Hepatocyte (in vitro differentiated cells): ENCODE results near the gene CLIC6.

Experiments
- CTCF ChIP-seq: fragments of 200-600 bp; sonication (generic); IDR thresholded peaks from 2 replicates; pipeline ENCODE4 v1.5.1; 2016; ENCODE audit warnings: antibody characterized with exemption, mild to moderate bottlenecking; ENCODE audit not compliant: poor library complexity
- EZH2 ChIP-seq: fragments of 200-600 bp; sonication (generic); IDR thresholded peaks from 2 replicates; pipeline ENCODE4 v1.6.1; 2016; ENCODE audit warnings: antibody characterized with exemption, mild to moderate bottlenecking, borderline replicate concordance
- EZH2phosphoT487 ChIP-seq: fragments of 200-600 bp; sonication (generic); IDR thresholded peaks from one replicate; pipeline ENCODE4 v1.6.1; 2018; ENCODE audit warnings: antibody characterized with exemption, mild to moderate bottlenecking, low read depth, moderate library complexity; ENCODE audit not compliant: unreplicated experiment, severe bottlenecking

- TF ChIP-seq CTCF (no peak), EZH2phosphoT487 (no peak), EZH2 (no peak)
These were observed 4.2 kb downstream of the CLIC6 start for GRCh38 chr21:34673006-34673405.
